T47D (cell line): ENCODE results near the gene GRIP2.

Experiments used
- DNase-seq, 2 experiments: peaks; one replicate each; pipeline versions ENCODE4 v3.0.0 to v3.0.0-alpha.2; 2011 to 2012; ENCODE audit warnings: low read depth in 1 of 2, low spot score in 1 of 2
- JUND ChIP-seq: IDR thresholded peaks from 2 replicates; pipeline ENCODE4 v1.6.1; 2012; ENCODE audit warnings: low read depth
- in situ Hi-C: cut with HindIII; loops from 2 replicates; pipeline ENCODE4 v1.10.0; 2016; ENCODE audit warnings: low sequenced_read_pairs, low pct_unique_long_range_greater_than_20kb

Gene GRIP2

DNA sequence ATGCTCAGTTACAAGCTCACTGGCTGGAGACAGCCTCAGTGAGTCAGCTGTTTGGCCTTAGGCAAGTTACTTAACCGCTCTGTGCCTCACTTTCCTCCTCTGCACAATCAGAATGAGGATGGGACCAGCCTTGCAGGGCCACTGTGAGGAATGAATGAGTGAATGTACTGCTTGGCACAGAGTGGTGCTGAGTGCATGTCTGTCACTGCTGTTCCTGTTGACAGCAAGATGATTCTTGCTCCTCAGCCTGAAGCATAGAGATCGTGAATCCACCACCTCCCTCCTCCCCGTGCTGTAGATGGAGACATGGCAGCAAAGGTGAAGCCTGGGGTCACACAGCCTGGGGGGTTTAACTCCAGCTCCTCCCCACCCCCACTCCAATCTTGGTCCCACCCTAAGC lies 14.6 kb upstream of the GRIP2 start:
- no peak for TF ChIP-seq JUND
- DNase-seq: no peak

DNA sequence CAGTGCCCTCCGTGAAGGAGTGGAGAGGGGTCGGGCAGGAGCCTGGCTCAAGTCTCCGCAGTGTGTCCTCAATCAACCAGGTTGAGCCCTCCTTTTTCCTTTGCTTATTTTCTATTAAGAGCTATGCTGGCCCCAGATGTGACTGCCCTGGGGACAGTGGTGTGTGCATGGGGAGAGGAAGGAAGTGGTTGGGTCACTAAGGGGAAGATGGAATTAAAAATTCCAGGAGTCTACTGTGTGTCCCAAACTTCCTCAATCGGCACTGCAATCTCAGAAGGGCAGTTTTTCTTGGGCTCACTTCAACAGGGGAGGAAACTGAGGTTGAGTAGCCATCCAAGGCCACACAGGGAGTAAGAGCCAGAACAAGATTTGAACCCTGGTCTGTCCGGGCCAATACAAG lies 13.7 kb upstream of the GRIP2 start:
- no peak for DNase-seq
- no peak for TF ChIP-seq JUND
- in situ Hi-C loops: no loop called here

More for the DNA sequence above, 14.6 kb upstream of the GRIP2 start:
- in situ Hi-C loops: no loop called here

DNA sequence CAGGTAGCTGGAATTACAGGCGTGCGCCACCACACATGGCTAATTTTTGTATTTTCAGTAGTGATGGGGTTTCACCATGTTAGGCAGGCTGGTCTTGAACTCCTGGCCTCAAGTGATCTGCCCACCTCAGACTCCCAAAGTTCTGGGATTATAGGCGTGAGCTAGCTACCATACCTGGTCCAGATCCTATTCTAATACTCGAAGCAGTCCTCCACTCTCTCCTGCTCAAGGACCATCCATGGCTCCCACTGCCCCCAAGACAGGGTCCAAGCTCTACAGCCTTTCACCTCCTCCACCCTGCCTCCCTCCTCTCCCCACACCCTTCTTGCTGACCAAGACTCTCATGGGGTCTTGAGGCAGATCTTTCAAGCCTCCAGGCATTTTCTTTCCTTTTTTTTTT lies 12.6 kb upstream of the GRIP2 start:
- no peak for DNase-seq
- no peak for TF ChIP-seq JUND
- in situ Hi-C loops: no loop called here

DNA sequence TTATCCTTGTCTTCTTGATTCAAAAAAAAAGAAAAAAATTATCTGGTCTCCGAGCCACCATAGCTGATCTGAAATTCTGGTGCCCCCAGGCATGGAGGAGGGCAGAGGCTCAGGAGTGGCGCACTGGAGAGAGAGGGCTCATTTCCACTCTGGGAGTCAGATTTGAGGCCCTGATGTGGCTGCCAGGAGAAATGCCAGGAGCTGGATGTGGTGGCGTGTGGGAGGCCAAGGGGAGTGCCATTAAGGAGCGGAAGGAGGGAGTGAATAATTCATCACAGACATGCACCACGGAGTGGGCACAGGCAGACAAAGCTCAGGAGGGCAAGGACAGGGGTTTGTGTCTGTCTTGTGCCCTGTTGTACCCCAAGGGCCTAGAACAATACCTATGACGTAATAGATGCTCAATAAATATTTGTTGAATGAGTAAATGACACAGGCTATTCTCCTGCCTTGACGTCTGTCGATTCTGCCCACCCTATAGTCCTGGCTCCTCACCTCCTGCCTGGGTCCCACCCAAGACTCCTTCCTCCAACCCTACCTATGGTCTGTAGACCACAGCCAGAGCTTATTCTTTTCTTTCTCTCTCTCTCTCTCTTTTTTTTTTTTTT lies 12.0 kb upstream of the GRIP2 start:
- DNase-seq: no peak
- no peak for TF ChIP-seq JUND
- in situ Hi-C loops: no loop called here

DNA sequence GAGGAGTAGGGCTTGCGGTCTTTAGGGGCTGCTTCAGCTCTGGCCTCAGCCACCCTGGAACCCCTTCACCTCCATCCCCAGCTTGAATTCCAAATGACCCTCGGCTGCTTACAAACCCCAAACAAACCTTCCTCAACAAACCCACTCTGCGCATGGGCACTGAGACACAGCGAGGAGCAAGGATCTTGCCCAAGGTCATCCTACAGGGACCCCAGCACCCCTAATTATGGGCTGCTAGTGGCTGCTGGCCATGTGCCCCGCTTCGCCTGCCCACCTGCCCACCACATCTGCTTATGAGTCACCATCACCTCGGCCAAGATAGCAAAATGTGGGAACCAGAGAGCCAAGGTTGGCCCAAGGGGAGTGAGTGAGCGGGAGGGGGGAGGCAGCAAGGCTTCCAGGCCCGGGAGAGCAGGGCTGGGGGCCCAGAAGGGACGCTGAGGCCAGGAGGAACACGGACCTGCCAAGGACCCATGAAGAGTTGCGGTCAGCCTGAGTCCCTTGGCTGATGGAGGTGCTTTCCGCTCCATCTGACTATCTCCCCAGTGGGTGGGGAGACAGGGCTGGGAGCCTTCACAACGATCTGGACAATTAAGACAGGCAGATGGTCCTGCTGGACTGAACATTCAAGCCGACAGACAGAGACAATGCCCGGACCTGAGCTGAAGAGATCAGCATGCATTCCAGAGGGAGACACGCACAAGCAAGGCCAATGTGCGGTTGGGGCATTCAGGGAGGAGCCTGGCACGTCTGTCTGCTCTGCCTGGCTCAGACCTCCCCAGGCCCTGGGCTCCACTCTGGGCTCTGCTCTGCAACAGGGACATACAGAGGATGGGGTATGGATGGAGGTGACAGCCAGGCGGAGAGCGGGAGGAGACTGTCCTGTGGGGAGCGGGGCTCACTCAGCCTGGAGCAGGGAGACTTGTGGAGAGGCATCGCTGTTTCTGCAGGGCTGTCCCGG lies 10.8 kb upstream of the GRIP2 start:
- TF ChIP-seq JUND: no peak
- DNase-seq: peak in 1 of 2 experiments; percentile 37
- in situ Hi-C loops: no loop called here

DNA sequence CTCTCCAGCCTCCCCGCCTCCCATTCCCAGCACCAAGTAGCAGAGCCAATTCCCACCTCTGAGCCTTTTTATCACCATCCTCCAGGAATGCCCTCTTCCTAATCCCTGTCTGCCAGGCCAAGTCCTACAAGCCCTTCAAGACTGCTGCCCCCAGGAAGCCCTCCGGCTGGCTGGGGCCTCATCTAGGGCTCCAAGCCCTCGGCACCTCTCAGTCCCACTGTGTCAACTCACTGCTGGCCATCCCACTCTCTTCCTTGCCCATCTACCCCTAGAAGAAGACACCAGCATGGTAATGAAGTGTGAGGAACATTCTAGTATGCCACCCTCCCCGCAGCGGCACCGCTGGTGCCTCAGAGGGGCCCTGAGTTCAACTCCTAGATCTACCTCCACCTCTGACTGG lies 10.0 kb upstream of the GRIP2 start:
- TF ChIP-seq JUND: no peak
- DNase-seq: no peak
- in situ Hi-C loops: no loop called here

DNA sequence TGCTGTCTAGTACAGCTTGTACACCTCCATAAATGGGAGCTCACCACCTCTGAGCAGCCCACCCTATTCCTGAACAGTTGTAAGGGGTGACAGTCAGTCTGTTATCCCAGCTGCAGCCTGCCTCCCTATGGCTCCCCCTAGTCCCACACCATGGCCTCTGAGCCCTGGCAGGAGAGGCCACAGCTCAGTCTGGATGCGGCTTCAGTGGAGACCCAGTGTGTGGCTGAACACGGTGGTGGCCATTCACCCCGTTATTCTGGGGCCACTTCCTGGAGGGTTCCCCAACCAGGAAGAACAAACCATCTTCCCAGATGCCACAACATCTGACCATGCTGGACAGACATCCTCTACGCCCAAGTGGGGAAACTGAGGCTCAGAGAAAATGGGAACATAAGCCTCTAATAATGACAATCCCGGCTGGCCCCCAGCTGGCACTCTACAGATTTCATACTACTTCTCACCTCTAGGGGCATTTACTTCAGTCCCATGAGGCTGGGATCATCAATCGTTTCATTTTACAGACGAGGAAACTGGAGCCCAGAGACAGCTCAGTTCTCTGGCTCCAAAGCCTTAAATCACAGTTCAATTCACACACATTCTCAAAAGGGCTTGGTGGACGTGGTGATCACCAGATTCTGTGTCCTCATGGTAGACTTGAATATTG lies 9.2 kb upstream of the GRIP2 start:
- peak; percentile 56 to 60 for DNase-seq
- TF ChIP-seq JUND: no peak
- in situ Hi-C loops: no loop called here

DNA sequence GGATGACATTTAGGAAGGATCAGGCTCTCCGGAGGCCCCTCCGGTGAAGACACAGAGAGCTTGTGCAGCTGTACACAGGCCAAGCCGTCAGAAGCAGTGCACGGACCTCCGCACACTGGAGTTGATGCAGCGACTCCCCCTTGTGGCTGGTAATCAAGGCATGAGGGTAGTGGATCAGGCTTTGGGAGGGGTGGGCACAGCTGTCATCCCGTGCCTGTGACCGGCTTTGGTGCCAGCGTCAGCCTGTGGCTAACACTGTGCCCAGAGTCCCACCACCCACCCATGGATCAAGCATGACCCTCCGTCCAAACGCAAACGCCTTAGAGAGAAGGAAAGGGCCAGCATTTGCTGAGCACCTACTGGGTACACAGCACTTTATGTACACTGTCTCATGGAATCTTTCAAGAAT lies 8.2 kb upstream of the GRIP2 start:
- DNase-seq: peak; percentile 73 to 80
- in situ Hi-C loops: no loop called here
- TF ChIP-seq JUND: no peak

DNA sequence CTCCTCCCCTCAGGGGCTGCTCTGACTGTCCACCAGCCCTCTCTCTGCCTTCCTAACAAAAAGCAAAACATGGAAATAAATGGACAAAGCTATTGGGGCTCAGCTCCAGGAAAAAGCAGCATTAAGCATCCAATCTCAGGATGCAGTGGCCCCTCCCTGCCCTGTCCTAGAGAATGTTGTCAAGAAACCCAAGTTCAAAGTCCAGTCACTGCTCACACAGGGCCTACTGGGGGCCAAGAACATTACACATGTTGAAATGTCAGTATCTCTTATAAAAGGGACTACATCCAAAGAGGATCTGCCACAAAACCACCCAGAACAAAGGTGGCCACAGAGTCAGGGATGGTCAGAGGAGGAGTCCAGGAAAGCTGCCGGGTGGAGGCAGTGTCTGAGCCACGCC lies 7.6 kb upstream of the GRIP2 start:
- in situ Hi-C loops: no loop called here
- no peak for TF ChIP-seq JUND
- no peak for DNase-seq

DNA sequence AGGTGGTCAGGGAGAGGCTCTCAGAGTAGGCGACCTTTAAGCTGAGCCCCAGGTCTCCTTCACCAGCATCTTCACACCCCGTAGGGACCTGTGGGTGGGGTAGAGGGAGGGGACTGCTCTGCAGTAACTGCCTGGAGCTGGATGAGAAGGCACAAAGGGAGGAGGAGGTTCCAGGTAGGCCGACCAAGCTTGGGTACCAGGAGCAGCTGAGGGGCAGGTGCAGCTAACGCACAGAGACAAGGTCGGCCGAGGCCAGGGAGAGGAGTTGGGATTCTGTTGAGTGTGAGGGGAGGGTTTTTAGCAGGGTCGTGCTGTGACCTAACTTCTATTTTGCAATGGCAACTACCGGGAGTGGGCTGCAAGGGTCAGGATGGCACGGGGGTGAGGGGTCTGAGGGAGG lies 5.9 kb upstream of the GRIP2 start:
- TF ChIP-seq JUND: no peak
- in situ Hi-C loops: no loop called here
- no peak for DNase-seq

DNA sequence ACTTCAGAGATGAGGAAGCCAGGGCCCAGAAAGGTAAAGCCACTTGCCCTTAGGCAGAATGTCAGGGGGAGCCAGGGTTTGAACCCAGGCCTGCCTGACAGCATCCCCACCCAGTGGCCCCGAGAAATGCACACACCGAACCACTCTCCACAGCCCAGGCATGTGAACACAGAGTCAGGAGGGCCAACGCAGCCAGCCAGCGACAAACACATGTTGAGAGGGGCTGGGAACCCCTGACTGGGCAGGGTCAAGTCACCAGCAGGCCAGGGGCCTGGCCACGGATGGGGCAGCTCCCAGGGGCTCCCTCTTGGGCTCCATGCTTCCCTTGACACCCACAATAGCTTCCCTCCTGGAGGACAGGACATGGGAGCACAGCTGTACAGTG lies 5.1 kb upstream of the GRIP2 start:
- in situ Hi-C loops: no loop called here
- no peak for TF ChIP-seq JUND
- DNase-seq: no peak

DNA sequence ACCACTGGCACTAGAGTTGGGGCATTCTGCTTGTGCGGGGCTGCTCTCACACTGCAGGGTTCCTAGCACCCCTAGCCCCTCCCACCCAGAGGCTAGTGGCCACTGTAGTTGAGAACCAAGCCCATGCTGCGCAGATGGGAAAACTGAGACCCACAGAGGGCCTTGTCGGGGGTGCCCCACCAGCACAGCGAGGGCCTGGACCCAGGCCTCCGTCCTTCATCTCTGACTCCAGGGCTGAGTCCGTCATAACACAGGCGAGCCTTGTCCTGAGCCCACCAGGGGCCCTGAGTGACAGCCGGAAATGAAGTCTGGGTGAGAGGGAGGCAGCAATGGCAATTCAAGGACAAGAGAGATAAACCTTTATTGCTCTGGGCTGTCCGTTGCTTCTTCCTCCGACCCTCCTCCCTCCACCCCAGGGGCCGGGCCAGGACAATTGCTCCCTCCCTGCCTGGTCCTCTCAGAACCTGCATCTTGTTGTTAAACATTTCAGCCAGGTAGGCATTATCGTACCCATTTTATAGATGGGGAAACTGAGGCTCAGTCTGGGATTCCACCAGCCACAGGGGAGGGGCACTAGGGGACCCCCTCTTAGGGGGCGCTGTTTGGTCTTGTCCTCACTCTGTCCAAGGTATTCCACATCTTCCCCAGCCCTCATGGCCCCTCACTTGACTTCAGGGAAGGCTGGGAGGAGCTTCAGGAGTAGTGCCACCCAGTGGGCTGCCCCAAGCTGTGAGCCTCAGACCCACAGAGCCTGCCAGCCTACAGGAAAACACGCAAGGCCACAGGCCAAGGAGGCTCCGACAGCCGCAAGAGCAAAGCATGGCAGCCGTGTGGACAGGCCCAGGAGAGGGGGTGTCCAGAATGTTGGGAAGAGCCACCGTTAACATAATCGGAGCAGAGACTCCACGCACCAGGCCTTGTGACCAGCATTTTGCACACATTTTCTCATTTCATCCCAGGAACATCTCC lies 4.4 kb upstream of the GRIP2 start:
- DNase-seq: no peak
- in situ Hi-C loops: no loop called here
- TF ChIP-seq JUND: no peak
